ENCODE results near the gene TMEM132C.

TMEM132C gene

GRCh38 chr12:128573907-128574306, 306.9 kb downstream of the TMEM132C start:
- H3K9me3 ChIP-seq (ENCODE audit: control insufficient read depth, insufficient read depth, low read length), result peaks cover 9% of the 10 kb centered on the region
- no peaks in the 10 kb centered on the region for H3K4me1 ChIP-seq (ENCODE audit: control insufficient read depth, low read length)
- H3F3A ChIP-seq (ENCODE audit: control insufficient read depth, insufficient read depth), result no peaks in the 10 kb centered on the region
- H3K79me2 ChIP-seq (ENCODE audit: control insufficient read depth, low read length), result no peaks in the 10 kb centered on the region
- H3K27me3 ChIP-seq (ENCODE audit: control insufficient read depth, low read length), result no peaks in the 10 kb centered on the region
- no peak overlapping the region for H3K27ac ChIP-seq (ENCODE audit: low read depth, low read length)
- H3K4me3 ChIP-seq (ENCODE audit: low read length), result no peak overlapping the region
- H4K20me1 ChIP-seq (ENCODE audit: control insufficient read depth, insufficient read depth, low read depth, low read length), result no peaks in the 10 kb centered on the region
- H3K36me3 ChIP-seq (ENCODE audit: control insufficient read depth, low read length), result no peaks in the 10 kb centered on the region
- no peaks in the 10 kb centered on the region for H3K9me2 ChIP-seq (replicated peaks; ENCODE audit: control insufficient read depth, low read length)
- no peak for TF ChIP-seq EZH2phosphoT487 (IDR thresholded peaks at IDR 0.05; ENCODE audit: borderline replicate concordance, low read length)
- no peak for TF ChIP-seq CTCF (IDR thresholded peaks at IDR 0.05; ENCODE audit: low read depth, low read length, poor library complexity, severe bottlenecking)
- no peak overlapping the region for H3K4me2 ChIP-seq (ENCODE audit: low read length)

GRCh38 chr12:128578045-128578444, 311.1 kb downstream of the TMEM132C start:
- TF ChIP-seq CTCF (IDR thresholded peaks at IDR 0.05; ENCODE audit: low read depth, low read length, poor library complexity, severe bottlenecking) (no peak), EZH2phosphoT487 (IDR thresholded peaks at IDR 0.05; ENCODE audit: borderline replicate concordance, low read length) (no peak)
- H3F3A ChIP-seq (ENCODE audit: control insufficient read depth, insufficient read depth), result no peaks in the 10 kb centered on the region
- no peaks in the 10 kb centered on the region for H3K36me3 ChIP-seq (ENCODE audit: control insufficient read depth, low read length)
- H3K27ac ChIP-seq (ENCODE audit: low read depth, low read length), result no peak overlapping the region
- no peaks in the 10 kb centered on the region for H3K9me2 ChIP-seq (replicated peaks; ENCODE audit: control insufficient read depth, low read length)
- no peaks in the 10 kb centered on the region for H3K79me2 ChIP-seq (ENCODE audit: control insufficient read depth, low read length)
- no peaks in the 10 kb centered on the region for H4K20me1 ChIP-seq (ENCODE audit: control insufficient read depth, insufficient read depth, low read depth, low read length)
- H3K9me3 ChIP-seq (ENCODE audit: control insufficient read depth, insufficient read depth, low read length), result no peaks in the 10 kb centered on the region
- no peak overlapping the region for H3K4me3 ChIP-seq (ENCODE audit: low read length)
- H3K27me3 ChIP-seq (ENCODE audit: control insufficient read depth, low read length), result no peaks in the 10 kb centered on the region
- H3K4me1 ChIP-seq (ENCODE audit: control insufficient read depth, low read length), result no peaks in the 10 kb centered on the region
- no peak overlapping the region for H3K4me2 ChIP-seq (ENCODE audit: low read length)

- Histone ChIP-seq H4K20me1 (ENCODE audit: control insufficient read depth, insufficient read depth, low read depth, low read length) (no peaks in the 10 kb centered on the region), H3K27ac (ENCODE audit: low read depth, low read length) (no peak overlapping the region), H3K4me1 (ENCODE audit: control insufficient read depth, low read length) (no peaks in the 10 kb centered on the region), H3K27me3 (ENCODE audit: control insufficient read depth, low read length) (no peaks in the 10 kb centered on the region), H3F3A (ENCODE audit: control insufficient read depth, insufficient read depth) (no peaks in the 10 kb centered on the region), H3K9me2 (replicated peaks; ENCODE audit: control insufficient read depth, low read length) (no peaks in the 10 kb centered on the region), H3K79me2 (ENCODE audit: control insufficient read depth, low read length) (no peaks in the 10 kb centered on the region), H3K4me2 (ENCODE audit: low read length) (no peak overlapping the region), H3K9me3 (ENCODE audit: control insufficient read depth, insufficient read depth, low read length) (no peaks in the 10 kb centered on the region), H3K36me3 (ENCODE audit: control insufficient read depth, low read length) (no peaks in the 10 kb centered on the region), H3K4me3 (ENCODE audit: low read length) (no peak overlapping the region)
- no peak for TF ChIP-seq CTCF (IDR thresholded peaks at IDR 0.05; ENCODE audit: low read depth, low read length, poor library complexity, severe bottlenecking)
- no peak for TF ChIP-seq EZH2phosphoT487 (IDR thresholded peaks at IDR 0.05; ENCODE audit: borderline replicate concordance, low read length)
These were observed 314.4 kb downstream of the TMEM132C start for GRCh38 chr12:128581321-128581761.

- no peaks in the 10 kb centered on the region for H3K79me2 ChIP-seq (ENCODE audit: control insufficient read depth, low read length)
- H4K20me1 ChIP-seq (ENCODE audit: control insufficient read depth, insufficient read depth, low read depth, low read length), result no peaks in the 10 kb centered on the region
- no peaks in the 10 kb centered on the region for H3F3A ChIP-seq (ENCODE audit: control insufficient read depth, insufficient read depth)
- no peak overlapping the region for H3K4me2 ChIP-seq (ENCODE audit: low read length)
- no peaks in the 10 kb centered on the region for H3K9me2 ChIP-seq (replicated peaks; ENCODE audit: control insufficient read depth, low read length)
- H3K27ac ChIP-seq (ENCODE audit: low read depth, low read length), result no peak overlapping the region
- TF ChIP-seq EZH2phosphoT487 (IDR thresholded peaks at IDR 0.05; ENCODE audit: borderline replicate concordance, low read length) (no peak), CTCF (IDR thresholded peaks at IDR 0.05; ENCODE audit: low read depth, low read length, poor library complexity, severe bottlenecking) (peak; percentile 32)
- H3K36me3 ChIP-seq (ENCODE audit: control insufficient read depth, low read length), result no peaks in the 10 kb centered on the region
- no peak overlapping the region for H3K4me3 ChIP-seq (ENCODE audit: low read length)
- no peaks in the 10 kb centered on the region for H3K27me3 ChIP-seq (ENCODE audit: control insufficient read depth, low read length)
- no peaks in the 10 kb centered on the region for H3K4me1 ChIP-seq (ENCODE audit: control insufficient read depth, low read length)
- no peaks in the 10 kb centered on the region for H3K9me3 ChIP-seq (ENCODE audit: control insufficient read depth, insufficient read depth, low read length)
These were observed 316.5 kb downstream of the TMEM132C start for GRCh38 chr12:128583453-128583852.

Measured in DOHH2 (cell line).